ENCODE results near the gene CACNB2.

GRCh38 chr10:18204039-18204835 is 64.0 kb downstream of the CACNB2 start:
- TF ChIP-seq CTCF (conservative IDR thresholded peaks at IDR 0.05) (no peak), EZH2 (IDR thresholded peaks at IDR 0.05; ENCODE audit: low read depth) (no peak)
